IPS-NIHi7 (cell line): ENCODE results near the gene BBIP1.

Experiments used
- DNase-seq: peaks from one replicate; pipeline ENCODE4 v3.0.0; 2012; ENCODE audit warnings: mixed read lengths; ENCODE audit errors: extremely low spot score

The BBIP1 gene

GRCh38 chr10:110863956-110864355 lies 55.0 kb downstream of the BBIP1 start:
- no peak for DNase-seq

- DNase-seq: no peak
Observed at GRCh38 chr10:110863361-110863760, 55.6 kb downstream of the BBIP1 start.

- DNase-seq: no peak
Observed at GRCh38 chr10:110862961-110863360, 56.0 kb downstream of the BBIP1 start.

GRCh38 chr10:110861930-110862649 lies 56.9 kb downstream of the BBIP1 start:
- DNase-seq: no peak

GRCh38 chr10:110861476-110861875 lies 57.5 kb downstream of the BBIP1 start:
- no peak for DNase-seq

- no peak for DNase-seq
Observed at GRCh38 chr10:110860576-110861241, 58.3 kb downstream of the BBIP1 start.

- DNase-seq: no peak
Observed at GRCh38 chr10:110859973-110860376, 59.0 kb downstream of the BBIP1 start.

- DNase-seq: no peak
Observed at GRCh38 chr10:110859206-110859972, 59.6 kb downstream of the BBIP1 start.

- no peak for DNase-seq
Observed at GRCh38 chr10:110858297-110858934, 60.6 kb downstream of the BBIP1 start.

- DNase-seq: no peak
Observed at GRCh38 chr10:110857265-110858171, 61.5 kb downstream of the BBIP1 start.

GRCh38 chr10:110853921-110854605 lies 64.9 kb downstream of the BBIP1 start:
- no peak for DNase-seq

GRCh38 chr10:110852947-110853346 lies 66.0 kb downstream of the BBIP1 start:
- no peak for DNase-seq

GRCh38 chr10:110852255-110852896 lies 66.6 kb downstream of the BBIP1 start:
- peak; percentile 38 for DNase-seq

GRCh38 chr10:110851020-110851612 lies 67.9 kb downstream of the BBIP1 start:
- no peak for DNase-seq

- no peak for DNase-seq
Observed at GRCh38 chr10:110850099-110850498, 68.9 kb downstream of the BBIP1 start.
